ACHN (cell line): ENCODE measurements around the gene CAPN11.
"Not testable (repeated sequence)": the region's sequence is repeated elsewhere in the genome, so short reads cannot be mapped to it uniquely, and the experiment has no call there.

Experiments
- DNase-seq: peaks from one replicate; pipeline ENCODE4 v3.0.0-alpha.2; 2015
- in situ Hi-C: cut with HindIII; loops from 2 replicates; pipeline ENCODE4 v1.10.0; 2017; ENCODE audit warnings: low sequenced_read_pairs, low pct_ligation_motif_present, low pct_unique_long_range_greater_than_20kb

The CAPN11 gene

GRCh38 chr6:44193307-44193910 lies 34.8 kb downstream of the CAPN11 start:
- in situ Hi-C loops: no loop called here
- DNase-seq: no peak

GRCh38 chr6:44194326-44194725 lies 35.7 kb downstream of the CAPN11 start:
- in situ Hi-C loops: no loop called here

GRCh38 chr6:44196351-44196750 lies 37.7 kb downstream of the CAPN11 start:
- in situ Hi-C loops, DNase-seq: not testable (repeated sequence)

More at GRCh38 chr6:44194326-44194725, 35.7 kb downstream of the CAPN11 start:
- DNase-seq: no peak

- in situ Hi-C loops: no loop called here
- no peak for DNase-seq
Measured at GRCh38 chr6:44198684-44199083, 40.1 kb downstream of the CAPN11 start.

GRCh38 chr6:44199883-44200282 lies 41.3 kb downstream of the CAPN11 start:
- DNase-seq: no peak
- in situ Hi-C loops: no loop called here

GRCh38 chr6:44201200-44201599 lies 42.6 kb downstream of the CAPN11 start:
- no peak for DNase-seq
- in situ Hi-C loops: no loop called here

- no peak for DNase-seq
- in situ Hi-C loops: no loop called here
Measured at GRCh38 chr6:44201638-44202303, 43.2 kb downstream of the CAPN11 start.

- in situ Hi-C loops: no loop called here
- DNase-seq: no peak
Measured at GRCh38 chr6:44202332-44202971, 43.8 kb downstream of the CAPN11 start.

GRCh38 chr6:44202972-44203750 lies 44.5 kb downstream of the CAPN11 start:
- in situ Hi-C loops: no loop called here

GRCh38 chr6:44203955-44204354 lies 45.3 kb downstream of the CAPN11 start:
- in situ Hi-C loops: no loop called here
- no peak for DNase-seq

More at GRCh38 chr6:44202972-44203750, 44.5 kb downstream of the CAPN11 start:
- no peak for DNase-seq

- in situ Hi-C loops: no loop called here
- no peak for DNase-seq
Measured at GRCh38 chr6:44207966-44208365, 49.3 kb downstream of the CAPN11 start.

- no peak for DNase-seq
- in situ Hi-C loops: no loop called here
Measured at GRCh38 chr6:44211284-44211683, 52.7 kb downstream of the CAPN11 start.

- in situ Hi-C loops: no loop called here
- DNase-seq: no peak
Measured at GRCh38 chr6:44214307-44214706, 55.7 kb downstream of the CAPN11 start.

- in situ Hi-C loops: no loop called here
- no peak for DNase-seq
Measured at GRCh38 chr6:44216677-44217331, 58.2 kb downstream of the CAPN11 start, which contains the start of gene MYMX. TSS of gene MYMX (plus strand) at chr6:44216926. CDS start at chr6:44217472, 546 bp downstream.

- in situ Hi-C loops: no loop called here
- DNase-seq: no peak
Measured at GRCh38 chr6:44217332-44218143, 58.9 kb downstream of the CAPN11 start.

GRCh38 chr6:44219053-44219814 lies 60.6 kb downstream of the CAPN11 start:
- DNase-seq: peak; percentile 81
- in situ Hi-C loops: no loop called here
